Activated naive CD4-positive, alpha-beta T cell treated with anti-CD3 and anti-CD28 coated beads, Interleukin-2, amount 50 U/mL, for 72 hours (primary cell): ENCODE measurements around the gene AKAP6. TPM values are rescaled to one million over a fixed set of nuclear protein-coding genes. Genes with fewer than 3 reads are reported as not detected.

Source experiments
- ATAC-seq, 2 donors: fragments of 150-1000 bp; cut with Tn5 transposase; 2 replicates each; pipeline ENCODE4 v1.10.0; 2021; ENCODE audit warnings: mild to moderate bottlenecking in 2 of 2, moderate library complexity in 2 of 2
- DNase-seq, 2 donors: peaks; one replicate each; pipeline ENCODE4 v3.0.0; 2021 to 2022; ENCODE audit warnings: low spot score in 2 of 2
- H3K27ac Mint-ChIP-seq, 2 donors: one replicate each; pipeline ENCODE4 v1.8.0; 2022; ENCODE audit warnings: mild to moderate bottlenecking in 2 of 2, mixed read lengths in 2 of 2
- H3K36me3 Mint-ChIP-seq, 2 donors: one replicate each; pipeline ENCODE4 v1.8.0; 2022; ENCODE audit warnings: mixed read lengths in 2 of 2
- H3K9me3 Mint-ChIP-seq, 2 donors: one replicate each; pipeline ENCODE4 v1.8.0; 2022; ENCODE audit warnings: mixed read lengths in 2 of 2
- total RNA-seq, 2 donors: library from RNA; stranded (reverse); gene quantifications; one replicate each; pipeline ENCODE4 v1.2.3, GENCODE V29; 2022

The AKAP6 gene
- total RNA-seq, 2 donors from 2014 or later, result 2.5 to 3.3 TPM

DNA sequence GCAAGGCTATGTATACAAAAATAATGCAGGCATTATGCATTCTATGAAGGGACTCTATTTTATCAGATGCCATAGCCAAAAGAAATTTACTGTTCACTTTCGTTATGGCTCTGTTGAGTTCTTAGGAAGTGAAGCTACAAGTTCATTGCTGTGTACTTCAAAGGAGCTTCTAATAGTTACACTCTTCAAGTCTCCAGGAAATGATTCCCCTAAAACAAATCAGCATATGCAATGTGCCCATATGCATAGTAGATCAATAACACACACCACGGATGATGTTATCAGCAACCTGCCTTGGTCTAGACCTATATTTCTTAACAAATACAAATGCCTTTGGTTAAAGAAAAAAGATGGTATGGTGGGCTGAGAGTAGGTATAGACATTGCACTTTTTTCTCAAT, 83.4 kb downstream of the AKAP6 start:
- ATAC-seq, result no peak
- Mint-ChIP-seq H3K27ac (no peak overlapping the region), H3K36me3 (no peaks in the 10 kb centered on the region), H3K9me3 (no peaks in the 10 kb centered on the region)
- no peak for DNase-seq

DNA sequence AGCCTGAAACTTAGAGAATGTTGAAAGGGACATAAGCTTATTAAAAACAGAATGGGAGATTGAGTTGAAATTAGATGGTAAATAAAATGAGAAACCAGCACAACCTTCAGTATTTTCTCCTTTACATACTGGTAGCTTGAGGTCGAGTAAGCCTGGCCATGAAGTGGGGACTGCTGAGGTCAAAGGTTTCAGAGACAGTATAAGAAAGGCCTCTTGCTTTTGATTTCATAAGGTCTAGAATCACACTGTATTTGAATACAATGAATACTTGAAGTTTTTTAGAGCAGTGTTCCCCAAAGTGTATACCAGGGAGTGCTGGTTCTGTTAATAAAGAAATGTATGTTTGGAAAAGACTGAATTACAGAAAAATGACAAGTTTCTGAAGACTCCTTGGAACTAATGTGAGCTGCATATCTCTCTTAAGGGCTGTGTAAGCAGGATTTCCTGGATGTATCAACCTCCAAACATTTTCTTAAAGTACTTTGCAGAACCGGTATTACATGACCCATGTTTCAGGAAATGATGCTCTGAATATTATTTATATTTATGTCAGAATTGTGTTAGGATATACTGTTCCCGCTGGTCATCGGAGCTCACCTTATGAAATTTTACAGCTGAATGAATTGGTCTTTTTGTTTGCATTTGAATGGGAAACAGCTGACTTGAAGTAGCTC, 85.0 kb downstream of the AKAP6 start:
- no peak for ATAC-seq

DNA sequence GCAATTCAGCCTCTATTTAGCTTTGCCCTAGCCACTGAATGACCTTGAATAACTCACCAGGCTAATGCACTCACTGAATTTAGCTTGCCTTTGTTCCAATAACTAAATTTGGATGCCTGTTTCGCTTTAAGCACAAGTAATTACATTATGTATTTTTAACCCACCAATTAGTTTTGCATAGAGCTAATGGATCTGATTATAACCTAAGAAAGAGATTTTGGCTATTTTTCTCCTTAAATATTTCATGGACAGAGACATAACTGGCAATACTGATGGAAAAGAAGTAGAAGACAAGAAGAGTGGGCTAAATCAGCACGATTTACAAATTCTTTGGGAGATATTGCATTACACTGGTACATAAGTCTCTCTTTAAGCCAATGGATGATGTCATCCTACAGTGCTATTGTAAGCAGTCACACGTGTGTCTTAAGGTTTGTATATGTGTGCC, 85.7 kb downstream of the AKAP6 start:
- H3K9me3 Mint-ChIP-seq, result no peaks in the 10 kb centered on the region
- ATAC-seq, result no peak
- no peak for DNase-seq
- H3K27ac Mint-ChIP-seq, result no peak overlapping the region
- no peaks in the 10 kb centered on the region for H3K36me3 Mint-ChIP-seq

More for the DNA sequence above, 85.0 kb downstream of the AKAP6 start:
- Mint-ChIP-seq H3K9me3 (no peaks in the 10 kb centered on the region), H3K36me3 (no peaks in the 10 kb centered on the region), H3K27ac (no peak overlapping the region)
- no peak for DNase-seq

DNA sequence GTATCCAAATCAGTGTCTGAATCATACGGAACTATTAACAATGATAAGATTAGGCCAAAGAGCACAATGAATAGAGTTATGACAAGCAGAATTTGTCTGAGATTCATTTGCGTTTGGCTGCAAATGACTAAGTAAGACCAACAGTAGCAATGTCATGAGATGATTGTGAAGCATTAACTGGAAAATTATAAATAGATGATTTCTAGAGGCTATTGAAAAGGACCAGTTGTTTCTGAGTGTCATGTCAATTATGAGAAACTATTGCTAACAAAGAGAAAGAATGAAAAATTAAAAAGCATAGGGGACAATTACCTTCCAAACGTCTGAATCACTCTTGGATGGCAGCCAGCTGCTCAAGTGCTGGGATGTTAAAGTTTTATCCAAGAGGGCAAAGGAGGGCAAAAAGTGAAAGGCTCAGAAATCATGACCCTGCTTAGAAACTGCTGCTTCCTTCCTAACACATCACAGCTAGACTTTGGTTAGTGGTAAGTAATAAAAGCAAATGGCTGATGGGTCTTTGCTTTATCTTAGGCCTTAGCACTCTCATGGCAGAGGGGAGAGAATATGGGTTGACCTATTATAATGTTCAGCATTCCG, 89.0 kb downstream of the AKAP6 start:
- no peak for ATAC-seq

DNA sequence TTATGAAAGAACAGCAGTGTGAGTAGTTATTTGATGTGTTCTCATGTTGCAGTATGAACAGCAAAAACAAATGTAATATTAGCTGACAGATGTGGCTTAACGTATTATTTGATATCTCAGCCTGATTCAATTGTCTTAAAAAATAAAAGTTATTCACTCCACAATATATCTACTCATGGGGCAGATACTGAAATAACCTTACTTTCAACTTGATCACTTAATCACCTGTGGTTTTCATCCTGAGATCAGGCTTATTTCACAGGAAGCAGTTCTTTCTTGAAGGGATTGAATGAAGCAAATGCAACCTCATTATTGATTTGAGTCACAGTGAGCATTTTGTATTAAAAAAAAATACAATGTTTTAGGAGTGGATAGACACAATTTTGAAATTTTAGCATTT, 90.3 kb downstream of the AKAP6 start:
- no peak for ATAC-seq
- no peaks in the 10 kb centered on the region for H3K36me3 Mint-ChIP-seq
- no peaks in the 10 kb centered on the region for H3K9me3 Mint-ChIP-seq

More for the DNA sequence above, 89.0 kb downstream of the AKAP6 start:
- no peaks in the 10 kb centered on the region for H3K9me3 Mint-ChIP-seq
- no peak for DNase-seq
- H3K27ac Mint-ChIP-seq, result no peak overlapping the region
- H3K36me3 Mint-ChIP-seq, result no peaks in the 10 kb centered on the region

DNA sequence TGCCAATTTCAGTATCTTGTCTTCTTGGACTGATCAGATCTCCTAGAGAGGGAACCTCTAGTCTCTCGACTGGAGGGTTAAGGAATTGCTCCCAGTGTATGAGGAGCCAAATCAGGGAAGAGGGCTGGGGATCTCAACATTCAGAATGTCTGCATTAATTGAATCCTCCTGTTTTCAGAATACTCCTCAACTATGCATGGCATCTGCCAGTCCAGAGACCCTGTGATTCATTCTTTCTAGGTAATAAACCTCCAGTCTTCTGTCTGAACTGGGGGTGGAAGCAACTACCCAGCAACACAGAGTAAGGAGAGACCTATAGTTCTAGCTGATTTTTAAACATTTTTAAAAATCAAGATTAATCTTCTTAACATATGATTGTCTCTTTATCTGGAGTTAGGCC, 92.7 kb downstream of the AKAP6 start:
- no peak for DNase-seq
- Mint-ChIP-seq H3K27ac (no peak overlapping the region), H3K36me3 (no peaks in the 10 kb centered on the region), H3K9me3 (no peaks in the 10 kb centered on the region)
- ATAC-seq, result no peak

More for the DNA sequence above, 90.3 kb downstream of the AKAP6 start:
- DNase-seq, result no peak
- H3K27ac Mint-ChIP-seq, result no peak overlapping the region

DNA sequence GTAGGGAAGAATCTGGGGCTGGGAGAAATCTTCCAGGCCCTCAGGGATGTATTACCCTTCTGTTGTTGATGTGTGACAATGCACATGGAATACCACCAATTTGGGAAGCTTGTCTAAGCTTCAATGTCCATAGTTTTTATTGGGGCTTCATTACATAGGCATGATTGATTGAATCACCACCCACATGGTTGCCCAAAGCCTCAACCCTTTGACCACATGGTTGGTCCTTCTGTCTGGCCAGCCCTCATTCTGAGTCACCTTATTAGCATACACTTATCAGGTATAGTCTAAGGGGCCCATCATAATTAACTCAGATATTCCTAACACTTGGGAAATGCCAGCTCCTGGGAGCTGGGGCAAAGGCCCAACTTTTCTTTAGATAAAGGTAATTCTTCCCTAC, 93.3 kb downstream of the AKAP6 start:
- ATAC-seq (no peak), DNase-seq (no peak)
- Mint-ChIP-seq H3K27ac (no peak overlapping the region), H3K36me3 (no peaks in the 10 kb centered on the region), H3K9me3 (no peaks in the 10 kb centered on the region)

DNA sequence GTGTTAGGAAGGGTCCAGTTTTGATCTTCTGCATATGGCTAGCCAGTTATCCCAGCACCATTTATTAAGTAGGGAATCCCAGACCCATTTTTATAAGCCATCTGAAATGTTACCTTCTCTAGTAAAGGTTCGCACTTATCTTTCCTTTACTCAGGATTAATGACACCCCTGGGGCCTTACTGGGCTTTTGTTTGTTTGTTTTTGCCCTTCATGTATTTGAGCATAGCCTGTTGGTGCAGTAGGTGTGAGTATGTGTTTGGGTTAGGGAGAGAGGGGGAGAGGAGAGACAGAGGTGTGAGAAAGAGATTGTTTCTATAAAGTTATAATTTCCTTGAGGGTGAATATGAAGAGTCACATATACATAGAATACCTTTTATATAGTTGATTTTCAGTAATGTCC, 96.9 kb downstream of the AKAP6 start:
- Mint-ChIP-seq H3K36me3 (no peaks in the 10 kb centered on the region), H3K9me3 (no peaks in the 10 kb centered on the region), H3K27ac (no peak overlapping the region)
- DNase-seq, result no peak
- ATAC-seq, result no peak

DNA sequence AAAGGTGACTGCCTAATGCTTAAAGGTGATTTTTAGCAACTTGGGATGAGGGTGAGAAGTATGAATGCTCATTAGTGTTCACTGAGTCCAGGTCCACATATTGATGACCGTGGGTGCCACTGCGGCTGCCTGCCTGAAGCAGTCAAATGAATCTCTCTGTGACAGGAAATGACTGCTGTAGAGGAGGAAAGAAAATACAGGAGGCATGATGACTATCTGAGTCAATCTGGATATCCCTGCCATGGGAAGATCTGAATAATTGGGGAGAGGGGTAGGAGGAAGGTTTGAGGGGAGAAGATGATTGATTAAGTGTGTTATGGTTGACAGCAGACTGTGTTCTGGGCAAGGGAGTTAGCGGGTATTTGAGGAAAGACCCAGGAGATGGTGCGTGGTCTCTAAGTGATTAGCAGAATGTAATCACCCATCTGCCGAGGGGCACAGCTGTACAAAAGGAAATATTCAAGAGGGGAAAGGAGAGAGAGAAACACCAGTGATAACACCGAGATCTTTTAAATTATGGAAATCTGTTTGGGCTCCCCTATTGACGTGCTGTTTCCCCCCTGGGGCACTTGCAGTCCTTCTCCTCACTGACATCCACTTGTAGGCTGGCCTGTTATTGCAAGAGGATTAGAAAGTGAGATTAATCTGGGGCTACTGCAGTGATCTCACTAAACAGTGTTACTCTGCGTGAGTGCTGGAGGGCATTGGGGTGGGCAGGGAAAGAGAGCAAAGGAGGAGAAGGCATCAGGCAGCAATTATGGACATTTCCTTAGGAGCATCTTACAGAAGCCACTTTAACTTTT, 97.7 kb downstream of the AKAP6 start:
- no peaks in the 10 kb centered on the region for H3K36me3 Mint-ChIP-seq
- ATAC-seq, result no peak
- no peak overlapping the region for H3K27ac Mint-ChIP-seq
- no peaks in the 10 kb centered on the region for H3K9me3 Mint-ChIP-seq
- no peak for DNase-seq

DNA sequence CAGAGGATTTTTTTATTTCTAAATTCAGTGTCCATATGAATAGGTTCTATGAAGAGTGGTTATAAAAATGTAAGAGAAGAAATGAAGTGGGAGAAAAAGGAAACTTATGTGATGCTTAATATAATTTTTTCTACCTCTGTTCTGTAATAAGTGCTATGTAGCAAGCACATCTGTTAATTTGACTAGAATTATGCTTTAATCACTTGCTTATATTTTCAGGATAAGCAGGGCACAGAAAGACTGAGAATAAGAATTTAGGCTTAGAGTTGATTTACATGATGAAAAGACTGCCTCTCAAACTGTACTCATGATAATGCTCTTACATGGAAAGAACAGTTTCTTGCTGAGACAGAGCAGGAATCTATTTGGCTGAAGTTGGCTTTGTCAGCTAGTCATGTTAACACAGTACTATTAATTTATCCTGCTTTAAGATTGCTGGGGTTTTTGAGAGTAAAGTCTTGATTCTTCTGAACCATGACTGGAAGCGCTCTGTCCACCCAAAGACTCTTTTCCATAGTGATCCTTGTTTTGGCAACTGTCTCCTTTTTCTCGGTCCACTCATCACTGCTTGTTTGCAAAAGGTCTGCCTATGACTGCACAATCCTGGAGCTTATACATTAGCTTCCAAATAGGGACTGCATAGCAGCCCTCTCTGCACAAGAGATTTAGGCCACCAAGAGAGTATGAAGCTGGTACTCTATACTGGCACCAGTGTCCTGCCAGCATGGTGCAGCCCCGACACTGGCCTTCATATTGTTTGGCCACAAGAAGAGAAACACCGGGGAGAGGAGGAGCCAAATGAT, 98.8 kb downstream of the AKAP6 start:
- ATAC-seq, result no peak
- Mint-ChIP-seq H3K27ac (peak overlapping the region in 1 of 2 donors; percentile 70), H3K9me3 (no peaks in the 10 kb centered on the region), H3K36me3 (no peaks in the 10 kb centered on the region)
- DNase-seq, result no peak

DNA sequence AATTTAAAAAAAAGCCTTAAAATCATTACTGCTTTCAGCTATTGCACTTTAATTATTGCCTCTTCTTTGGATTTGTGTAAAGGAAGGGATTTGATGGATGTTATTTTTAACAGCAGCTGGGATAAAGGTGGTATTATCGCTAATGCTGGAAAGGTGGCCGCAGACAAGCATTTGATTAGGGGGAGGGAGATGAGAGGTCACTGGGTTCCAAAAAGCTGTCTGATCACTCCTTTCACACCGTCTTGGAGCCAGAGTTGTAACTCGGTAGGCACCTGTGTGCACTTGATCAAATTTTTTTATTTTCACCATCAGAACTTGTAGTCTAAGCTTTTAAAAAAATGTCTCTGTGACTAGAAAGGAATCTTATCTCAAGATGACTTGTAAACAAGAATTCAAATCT, 99.8 kb downstream of the AKAP6 start:
- no peak overlapping the region for H3K27ac Mint-ChIP-seq
- no peaks in the 10 kb centered on the region for H3K9me3 Mint-ChIP-seq

DNA sequence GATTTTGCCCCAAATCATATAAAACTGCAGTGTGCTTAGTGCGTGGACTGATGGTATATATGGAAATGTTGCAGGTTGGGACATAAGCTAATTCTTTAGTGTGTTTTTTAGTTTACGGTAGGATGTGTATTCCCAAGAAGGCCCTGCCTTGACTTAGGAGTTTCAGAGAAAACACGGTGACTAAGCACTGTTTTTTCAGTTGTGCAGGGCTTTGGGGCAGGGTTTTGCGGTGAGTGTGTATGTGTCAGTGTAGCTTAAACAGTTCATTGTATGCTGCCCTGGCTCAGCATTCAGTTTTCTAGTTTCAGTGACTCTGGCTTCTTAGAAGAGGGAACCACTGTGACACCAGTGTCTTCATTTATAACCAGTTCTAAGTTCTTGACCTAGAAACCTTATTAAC, 101.2 kb downstream of the AKAP6 start:
- no peak overlapping the region for H3K27ac Mint-ChIP-seq
- ATAC-seq, result no peak

More for the DNA sequence above, 99.8 kb downstream of the AKAP6 start:
- ATAC-seq (no peak), DNase-seq (no peak)
- H3K36me3 Mint-ChIP-seq, result no peaks in the 10 kb centered on the region

DNA sequence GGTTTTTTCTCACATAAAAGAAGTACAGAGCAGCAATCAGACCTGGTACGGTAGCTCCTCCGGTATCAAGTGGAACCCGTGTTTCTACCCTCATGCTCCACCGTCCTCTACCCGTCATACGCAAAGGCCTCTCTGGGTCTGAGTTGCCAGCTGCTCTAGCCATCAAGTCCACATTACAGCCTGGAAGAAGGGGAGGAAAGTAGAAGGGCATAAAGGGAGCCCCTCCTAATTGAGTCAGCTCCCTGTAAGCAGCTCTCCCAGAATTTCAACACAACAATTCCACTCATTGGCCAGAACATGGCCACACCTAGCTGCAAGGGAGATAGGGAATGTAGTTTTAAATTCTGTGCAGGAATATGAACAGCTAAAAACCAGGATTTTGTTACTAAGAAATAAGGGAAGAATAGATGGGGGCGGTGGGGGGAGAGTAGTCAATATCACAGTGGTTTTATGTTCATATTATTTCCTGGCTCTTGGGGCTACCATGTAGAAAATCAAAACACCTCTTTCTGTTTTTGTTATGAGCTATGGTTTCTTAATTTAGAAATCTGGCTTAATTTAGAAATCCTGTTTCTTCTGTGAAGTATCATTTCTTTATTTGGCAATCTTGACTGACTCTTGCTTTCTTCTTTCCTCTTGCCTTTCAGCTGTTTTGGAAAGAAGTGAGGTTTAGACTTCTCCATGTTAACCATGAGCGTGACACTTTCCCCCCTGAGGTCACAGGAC, 103.9 kb downstream of the AKAP6 start:
- DNase-seq (no peak), ATAC-seq (no peak)
- no peak overlapping the region for H3K27ac Mint-ChIP-seq
- H3K9me3 Mint-ChIP-seq, result no peaks in the 10 kb centered on the region
- H3K36me3 Mint-ChIP-seq, result no peaks in the 10 kb centered on the region

More for the DNA sequence above, 101.2 kb downstream of the AKAP6 start:
- Mint-ChIP-seq H3K9me3 (no peaks in the 10 kb centered on the region), H3K36me3 (no peaks in the 10 kb centered on the region)
- DNase-seq, result no peak

DNA sequence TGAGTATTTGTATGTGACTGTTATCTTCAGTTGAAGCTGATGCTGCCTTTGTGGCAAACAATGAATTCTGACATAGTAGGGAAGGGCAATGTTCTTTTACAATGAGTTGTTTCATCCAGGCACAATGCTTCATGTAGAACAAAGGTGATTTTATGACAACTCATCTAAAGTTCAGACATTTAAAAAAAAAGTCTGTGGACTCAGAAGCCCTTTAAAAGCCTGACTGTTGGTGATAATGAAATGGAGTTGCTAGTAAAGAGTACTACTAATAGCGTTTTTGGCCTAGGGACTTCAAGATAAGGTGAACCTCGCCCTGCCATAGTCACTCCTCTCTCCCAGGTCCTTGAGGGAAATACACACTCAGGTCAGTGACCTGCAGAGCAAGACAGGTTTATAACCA, 105.1 kb downstream of the AKAP6 start:
- H3K27ac Mint-ChIP-seq, result no peak overlapping the region
- DNase-seq (no peak), ATAC-seq (no peak)
- H3K9me3 Mint-ChIP-seq, result no peaks in the 10 kb centered on the region
- no peaks in the 10 kb centered on the region for H3K36me3 Mint-ChIP-seq

DNA sequence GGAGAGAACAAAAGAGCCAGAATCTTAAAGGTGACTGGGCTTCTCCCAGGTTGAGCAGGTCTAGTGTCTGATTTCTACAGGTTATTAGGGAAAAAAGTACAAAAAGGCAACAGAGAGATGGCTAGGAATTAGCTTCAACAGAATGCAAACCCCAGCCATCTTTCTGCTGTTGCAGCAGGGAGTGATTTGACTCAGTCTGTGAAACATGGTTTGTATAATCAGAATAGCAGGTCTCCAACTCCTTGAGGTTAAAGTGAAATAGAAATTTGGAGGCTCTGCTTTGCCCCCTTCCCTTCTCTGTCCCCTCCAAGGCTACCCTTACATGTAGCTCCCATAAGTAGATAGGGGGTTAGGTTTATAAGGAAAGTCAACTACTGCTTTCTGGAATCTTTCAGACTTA, 105.8 kb downstream of the AKAP6 start:
- no peak for ATAC-seq
- DNase-seq, result no peak

DNA sequence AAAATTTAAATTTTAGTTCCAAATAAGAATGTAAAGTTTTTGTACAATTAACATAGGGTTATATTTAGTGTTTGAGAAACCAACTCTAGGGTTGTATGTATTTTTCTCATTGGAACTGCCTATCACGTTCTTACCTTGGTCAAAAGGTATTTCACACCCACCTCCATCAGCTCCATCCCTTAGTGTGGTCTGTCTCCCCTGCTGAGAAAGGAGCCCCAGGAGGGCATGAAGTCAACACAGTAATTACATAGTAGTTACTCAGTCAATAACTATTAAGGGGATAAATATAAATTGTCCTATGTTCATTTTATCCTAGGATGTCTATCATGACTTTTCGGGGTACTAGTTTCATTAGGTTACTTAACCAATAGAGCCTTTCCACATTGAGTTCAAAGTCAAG, 106.3 kb downstream of the AKAP6 start:
- no peaks in the 10 kb centered on the region for H3K36me3 Mint-ChIP-seq
- no peaks in the 10 kb centered on the region for H3K9me3 Mint-ChIP-seq
- no peak for ATAC-seq
- no peak for DNase-seq
- H3K27ac Mint-ChIP-seq, result no peak overlapping the region

More for the DNA sequence above, 105.8 kb downstream of the AKAP6 start:
- Mint-ChIP-seq H3K9me3 (no peaks in the 10 kb centered on the region), H3K36me3 (no peaks in the 10 kb centered on the region), H3K27ac (no peak overlapping the region)
